Measurements from ENCODE around the gene CLEC14A. TPM values are rescaled to one million over a fixed set of nuclear protein-coding genes. Genes with fewer than 3 reads are reported as not detected.
A peak's percentile ranks its signal among the peaks of the same experiment; 100 is the strongest.

CLEC14A gene
- total RNA-seq, 1 donor, result 2.2 TPM

GRCh38 chr14:38226366-38226765 is 29.5 kb downstream of the CLEC14A start:
- DNase-seq (ENCODE audit: low read depth), result peak; percentile 54
- no peak for TF ChIP-seq CTCF (IDR thresholded peaks at IDR 0.05; ENCODE audit: insufficient read depth, low read depth, low read length)
- H3K4me3 ChIP-seq (ENCODE audit: low read depth, low read length), result no peak overlapping the region

GRCh38 chr14:38225946-38226345 is 29.9 kb downstream of the CLEC14A start:
- TF ChIP-seq CTCF (IDR thresholded peaks at IDR 0.05; ENCODE audit: insufficient read depth, low read depth, low read length), result no peak
- DNase-seq (ENCODE audit: low read depth), result no peak
- no peak overlapping the region for H3K4me3 ChIP-seq (ENCODE audit: low read depth, low read length)

- TF ChIP-seq CTCF (IDR thresholded peaks at IDR 0.05; ENCODE audit: insufficient read depth, low read depth, low read length), result no peak
- H3K4me3 ChIP-seq (ENCODE audit: low read depth, low read length), result no peak overlapping the region
- DNase-seq (ENCODE audit: low read depth), result no peak
Observed at GRCh38 chr14:38224338-38224737, 31.6 kb downstream of the CLEC14A start.

DNA sequence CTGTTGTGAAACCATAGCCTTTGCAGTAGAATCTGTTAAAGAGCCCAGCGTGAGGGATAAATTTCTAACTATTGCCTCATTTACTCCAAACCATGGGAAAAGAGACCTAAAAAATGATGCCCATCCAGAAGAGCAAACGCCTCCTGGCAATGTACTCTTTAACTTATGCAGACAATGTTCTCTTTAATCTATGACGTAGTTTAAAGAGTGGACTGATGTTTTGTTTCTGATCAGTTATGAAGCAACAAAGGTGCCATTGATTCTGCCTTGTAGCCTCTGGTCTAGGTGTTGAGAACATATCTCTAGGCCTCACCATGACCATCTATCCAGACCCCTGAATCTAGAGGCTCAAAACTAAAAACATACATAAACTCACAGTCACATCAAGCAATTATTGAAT is 34.8 kb downstream of the CLEC14A start:
- no peak overlapping the region for H3K4me3 ChIP-seq (ENCODE audit: low read depth, low read length)
- no peak for DNase-seq (ENCODE audit: low read depth)
- TF ChIP-seq CTCF (IDR thresholded peaks at IDR 0.05; ENCODE audit: insufficient read depth, low read depth, low read length), result no peak

GRCh38 chr14:38217553-38217952 is 38.3 kb downstream of the CLEC14A start:
- H3K4me3 ChIP-seq (ENCODE audit: low read depth, low read length), result no peak overlapping the region
- no peak for TF ChIP-seq CTCF (IDR thresholded peaks at IDR 0.05; ENCODE audit: insufficient read depth, low read depth, low read length)
- DNase-seq (ENCODE audit: low read depth), result no peak

GRCh38 chr14:38213001-38213400 is 42.9 kb downstream of the CLEC14A start:
- H3K4me3 ChIP-seq (ENCODE audit: low read depth, low read length), result peak overlapping the region; percentile 72
- no peak for DNase-seq (ENCODE audit: low read depth)
- TF ChIP-seq CTCF (IDR thresholded peaks at IDR 0.05; ENCODE audit: insufficient read depth, low read depth, low read length), result no peak

DNA sequence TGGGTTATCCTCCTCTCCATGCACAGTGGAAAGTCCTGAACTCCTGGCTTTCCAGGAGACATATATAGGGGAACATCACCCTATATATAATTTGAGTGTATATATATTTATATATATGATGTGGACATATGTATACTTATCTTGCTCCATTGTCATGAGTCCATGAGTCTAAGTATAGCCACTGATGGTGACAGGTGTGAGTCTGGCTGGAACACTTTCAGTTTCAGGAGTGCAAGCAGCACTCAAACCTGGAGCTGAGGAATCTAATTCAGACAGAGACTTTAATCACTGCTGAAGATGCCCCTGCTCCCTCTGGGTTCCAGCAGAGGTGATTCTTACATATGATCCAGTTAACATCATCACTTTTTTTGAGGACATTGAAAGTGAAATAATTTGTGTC is 43.8 kb downstream of the CLEC14A start:
- peak overlapping the region; percentile 72 for H3K4me3 ChIP-seq (ENCODE audit: low read depth, low read length)
- DNase-seq (ENCODE audit: low read depth), result no peak
- TF ChIP-seq CTCF (IDR thresholded peaks at IDR 0.05; ENCODE audit: insufficient read depth, low read depth, low read length), result no peak
